Neural cell (in vitro differentiated cells): Measurements from ENCODE around the gene CYP2D6. TPM values are rescaled to one million over a fixed set of nuclear protein-coding genes. Genes with fewer than 3 reads are reported as not detected.

Experiments used
- H2AFZ ChIP-seq: fragments of 200-600, 300-800 bp; sonication (generic), shearing (Covaris generic); 2 replicates; pipeline ENCODE4 v1.6.0; 2014; ENCODE audit warnings: low read depth, mild to moderate bottlenecking, antibody characterized with exemption, low read length, moderate library complexity
- H3F3A ChIP-seq: fragments of 200-600 bp; shearing (Covaris generic); 2 replicates; pipeline ENCODE4 v1.6.1; 2016; ENCODE audit warnings: mild to moderate bottlenecking, moderate library complexity, mixed read lengths, antibody characterized with exemption, low read length; ENCODE audit not compliant: insufficient read depth, poor library complexity, severe bottlenecking
- H3K27ac ChIP-seq: fragments of 200-600, 300-800 bp; sonication (generic), shearing (Covaris generic); 2 replicates; pipeline ENCODE4 v1.5.1; 2014; ENCODE audit warnings: mild to moderate bottlenecking, low read length, moderate library complexity
- H3K27me3 ChIP-seq: fragments of 300-800, 200-600 bp; sonication (generic), shearing (Covaris generic); 2 replicates; pipeline ENCODE4 v1.6.0; 2014; ENCODE audit warnings: mild to moderate bottlenecking, low read depth, low read length, moderate library complexity; ENCODE audit not compliant: insufficient read depth
- H3K36me3 ChIP-seq: fragments of 300-800, 200-600 bp; sonication (generic), shearing (Covaris generic); 2 replicates; pipeline ENCODE4 v1.5.1; 2014; ENCODE audit warnings: mild to moderate bottlenecking, antibody characterized with exemption, low read length, moderate library complexity; ENCODE audit not compliant: insufficient read depth
- H3K4me2 ChIP-seq: fragments of 300-800, 200-600 bp; sonication (generic), shearing (Covaris generic); 2 replicates; pipeline ENCODE4 v1.6.0; 2014; ENCODE audit warnings: mild to moderate bottlenecking, low read length
- H3K4me3 ChIP-seq: fragments of 300-800, 200-600 bp; sonication (generic), shearing (Covaris generic); 2 replicates; pipeline ENCODE4 v1.5.1; 2014; ENCODE audit warnings: mild to moderate bottlenecking, low read length, moderate library complexity
- H3K79me2 ChIP-seq: fragments of 200-600 bp; shearing (Covaris generic); replicated peaks from 2 replicates; pipeline ENCODE4 v1.6.0; 2014; ENCODE audit warnings: mild to moderate bottlenecking, low read length, moderate library complexity; ENCODE audit not compliant: insufficient read depth
- H3K9ac ChIP-seq: fragments of 300-800, 200-600 bp; sonication (generic), shearing (Covaris generic); 2 replicates; pipeline ENCODE4 v1.6.1; 2016; ENCODE audit warnings: mild to moderate bottlenecking, low read length, mixed read lengths
- H3K9me2 ChIP-seq: fragments of 200-600 bp; shearing (Covaris generic); 2 replicates; pipeline ENCODE4 v1.6.1; 2016; ENCODE audit warnings: mild to moderate bottlenecking, low read length, mixed read lengths; ENCODE audit not compliant: insufficient read depth
- H3K9me3 ChIP-seq: fragments of 200-600, 300-800 bp; sonication (generic), shearing (Covaris generic); 2 replicates; pipeline ENCODE4 v1.6.1; 2016; ENCODE audit warnings: mild to moderate bottlenecking, mixed run types, low read length, moderate library complexity, mixed read lengths
- H4K20me1 ChIP-seq: fragments of 200-600 bp; shearing (Covaris generic); 2 replicates; pipeline ENCODE4 v1.6.1; 2016; ENCODE audit warnings: mild to moderate bottlenecking, mixed run types; ENCODE audit not compliant: insufficient read depth
- EP300 ChIP-seq: fragments of 450-650 bp; conservative IDR thresholded peaks from 2 replicates; pipeline ENCODE4 v1.6.1; 2014; ENCODE audit warnings: antibody characterized with exemption, mild to moderate bottlenecking, moderate library complexity; ENCODE audit not compliant: poor library complexity, severe bottlenecking
- EZH2 ChIP-seq: fragments of 200-600, 300-800 bp; shearing (Covaris generic), sonication (generic); IDR thresholded peaks from 2 replicates; pipeline ENCODE4 v1.6.1; 2014; ENCODE audit warnings: antibody characterized with exemption, low read length, borderline replicate concordance, mild to moderate bottlenecking; ENCODE audit not compliant: insufficient read depth, poor library complexity, severe bottlenecking
- MXI1 ChIP-seq: fragments of 450-650 bp; conservative IDR thresholded peaks from 2 replicates; pipeline ENCODE4 v1.6.1; 2014; ENCODE audit warnings: antibody characterized with exemption, mild to moderate bottlenecking; ENCODE audit not compliant: poor library complexity, severe bottlenecking
- POLR2AphosphoS5 ChIP-seq: IDR thresholded peaks from 2 replicates; pipeline ENCODE4 v1.6.1; 2012
- RAD21 ChIP-seq: fragments of 450-650 bp; conservative IDR thresholded peaks from 2 replicates; pipeline ENCODE4 v1.6.1; 2014; ENCODE audit warnings: antibody characterized with exemption, mild to moderate bottlenecking, moderate library complexity
- SMC3 ChIP-seq: fragments of 450-650 bp; conservative IDR thresholded peaks from 2 replicates; pipeline ENCODE4 v1.6.1; 2014; ENCODE audit warnings: antibody characterized with exemption, mild to moderate bottlenecking, moderate library complexity; ENCODE audit not compliant: poor library complexity
- TAF1 ChIP-seq: IDR thresholded peaks from 2 replicates; pipeline ENCODE4 v1.6.1; 2012; ENCODE audit warnings: low read depth
- polyA plus RNA-seq: library from polyadenylated mRNA; depleted of rRNA; stranded (reverse); fragments of >200 nt; gene quantifications from 2 replicates; pipeline ENCODE4 v1.2.3, GENCODE V29; 2014
- TF ChIP-seq, protein P1 (sequence below): fragments of 450-650 bp; IDR thresholded peaks from 2 replicates; pipeline ENCODE4 v1.5.1; 2014; ENCODE audit warnings: antibody characterized with exemption, mild to moderate bottlenecking, moderate library complexity; ENCODE audit not compliant: poor library complexity, severe bottlenecking
- TF ChIP-seq, protein P2 (sequence below): IDR thresholded peaks from 2 replicates; pipeline ENCODE4 v1.6.1; 2012; ENCODE audit warnings: borderline replicate concordance

CYP2D6 gene
- polyA plus RNA-seq, 1 donor from 2014 or later = 11.5 TPM

- no peak for TF ChIP-seq MXI1
- TF ChIP-seq POLR2AphosphoS5 = no peak
- TF ChIP-seq SMC3 = no peak
- TF ChIP-seq EP300 = no peak
- no peak for TF ChIP-seq EZH2
- no peak for TF ChIP-seq TAF1
- TF ChIP-seq, protein P1, sequence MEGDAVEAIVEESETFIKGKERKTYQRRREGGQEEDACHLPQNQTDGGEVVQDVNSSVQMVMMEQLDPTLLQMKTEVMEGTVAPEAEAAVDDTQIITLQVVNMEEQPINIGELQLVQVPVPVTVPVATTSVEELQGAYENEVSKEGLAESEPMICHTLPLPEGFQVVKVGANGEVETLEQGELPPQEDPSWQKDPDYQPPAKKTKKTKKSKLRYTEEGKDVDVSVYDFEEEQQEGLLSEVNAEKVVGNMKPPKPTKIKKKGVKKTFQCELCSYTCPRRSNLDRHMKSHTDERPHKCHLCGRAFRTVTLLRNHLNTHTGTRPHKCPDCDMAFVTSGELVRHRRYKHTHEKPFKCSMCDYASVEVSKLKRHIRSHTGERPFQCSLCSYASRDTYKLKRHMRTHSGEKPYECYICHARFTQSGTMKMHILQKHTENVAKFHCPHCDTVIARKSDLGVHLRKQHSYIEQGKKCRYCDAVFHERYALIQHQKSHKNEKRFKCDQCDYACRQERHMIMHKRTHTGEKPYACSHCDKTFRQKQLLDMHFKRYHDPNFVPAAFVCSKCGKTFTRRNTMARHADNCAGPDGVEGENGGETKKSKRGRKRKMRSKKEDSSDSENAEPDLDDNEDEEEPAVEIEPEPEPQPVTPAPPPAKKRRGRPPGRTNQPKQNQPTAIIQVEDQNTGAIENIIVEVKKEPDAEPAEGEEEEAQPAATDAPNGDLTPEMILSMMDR = no peak
- no peak for TF ChIP-seq RAD21
- TF ChIP-seq, protein P2, sequence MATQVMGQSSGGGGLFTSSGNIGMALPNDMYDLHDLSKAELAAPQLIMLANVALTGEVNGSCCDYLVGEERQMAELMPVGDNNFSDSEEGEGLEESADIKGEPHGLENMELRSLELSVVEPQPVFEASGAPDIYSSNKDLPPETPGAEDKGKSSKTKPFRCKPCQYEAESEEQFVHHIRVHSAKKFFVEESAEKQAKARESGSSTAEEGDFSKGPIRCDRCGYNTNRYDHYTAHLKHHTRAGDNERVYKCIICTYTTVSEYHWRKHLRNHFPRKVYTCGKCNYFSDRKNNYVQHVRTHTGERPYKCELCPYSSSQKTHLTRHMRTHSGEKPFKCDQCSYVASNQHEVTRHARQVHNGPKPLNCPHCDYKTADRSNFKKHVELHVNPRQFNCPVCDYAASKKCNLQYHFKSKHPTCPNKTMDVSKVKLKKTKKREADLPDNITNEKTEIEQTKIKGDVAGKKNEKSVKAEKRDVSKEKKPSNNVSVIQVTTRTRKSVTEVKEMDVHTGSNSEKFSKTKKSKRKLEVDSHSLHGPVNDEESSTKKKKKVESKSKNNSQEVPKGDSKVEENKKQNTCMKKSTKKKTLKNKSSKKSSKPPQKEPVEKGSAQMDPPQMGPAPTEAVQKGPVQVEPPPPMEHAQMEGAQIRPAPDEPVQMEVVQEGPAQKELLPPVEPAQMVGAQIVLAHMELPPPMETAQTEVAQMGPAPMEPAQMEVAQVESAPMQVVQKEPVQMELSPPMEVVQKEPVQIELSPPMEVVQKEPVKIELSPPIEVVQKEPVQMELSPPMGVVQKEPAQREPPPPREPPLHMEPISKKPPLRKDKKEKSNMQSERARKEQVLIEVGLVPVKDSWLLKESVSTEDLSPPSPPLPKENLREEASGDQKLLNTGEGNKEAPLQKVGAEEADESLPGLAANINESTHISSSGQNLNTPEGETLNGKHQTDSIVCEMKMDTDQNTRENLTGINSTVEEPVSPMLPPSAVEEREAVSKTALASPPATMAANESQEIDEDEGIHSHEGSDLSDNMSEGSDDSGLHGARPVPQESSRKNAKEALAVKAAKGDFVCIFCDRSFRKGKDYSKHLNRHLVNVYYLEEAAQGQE = no peak
Observed at GRCh38 chr22:42162728-42163489, 32.3 kb upstream of the CYP2D6 start.

GRCh38 chr22:42160830-42161696 lies 30.5 kb upstream of the CYP2D6 start:
- Histone ChIP-seq H4K20me1 (no peaks in the 10 kb centered on the region), H3K9me2 (no peaks in the 10 kb centered on the region), H3K36me3 (no peaks in the 10 kb centered on the region), H3K9me3 (no peaks in the 10 kb centered on the region), H3K4me2 (no peak overlapping the region), H3K27ac (peak overlapping the region; percentile 8), H3F3A (no peaks in the 10 kb centered on the region), H3K4me3 (no peak overlapping the region), H3K79me2 (no peaks in the 10 kb centered on the region), H3K9ac (no peak overlapping the region), H3K27me3 (no peaks in the 10 kb centered on the region), H2AFZ (no peak overlapping the region)
- TF ChIP-seq TAF1 = no peak
- TF ChIP-seq RAD21 = no peak
- TF ChIP-seq POLR2AphosphoS5 = no peak
- TF ChIP-seq, protein P2 = no peak
- TF ChIP-seq EZH2 = no peak
- no peak for TF ChIP-seq SMC3
- TF ChIP-seq, protein P1 = no peak
- no peak for TF ChIP-seq EP300
- TF ChIP-seq MXI1 = no peak

More at GRCh38 chr22:42162728-42163489, 32.3 kb upstream of the CYP2D6 start:
- Histone ChIP-seq H3F3A (no peaks in the 10 kb centered on the region), H3K79me2 (no peaks in the 10 kb centered on the region), H4K20me1 (no peaks in the 10 kb centered on the region), H3K36me3 (no peaks in the 10 kb centered on the region), H3K9me3 (no peaks in the 10 kb centered on the region), H3K9ac (no peak overlapping the region), H3K4me2 (no peak overlapping the region), H2AFZ (no peak overlapping the region), H3K4me3 (no peak overlapping the region), H3K9me2 (no peaks in the 10 kb centered on the region), H3K27me3 (no peaks in the 10 kb centered on the region), H3K27ac (no peak overlapping the region)
